Measurements from ENCODE around the gene SNAI3. TPM values are rescaled to one million over a fixed set of nuclear protein-coding genes. Genes with fewer than 3 reads are reported as not detected.

SNAI3 gene
- total and polyA plus RNA-seq, 9 of the 15 experiments (the other 6 are each of a cell fraction or from before 2014, with no cell fraction given): 0.04 to 4.1 (median 0.80) TPM; not detected in 1

DNA sequence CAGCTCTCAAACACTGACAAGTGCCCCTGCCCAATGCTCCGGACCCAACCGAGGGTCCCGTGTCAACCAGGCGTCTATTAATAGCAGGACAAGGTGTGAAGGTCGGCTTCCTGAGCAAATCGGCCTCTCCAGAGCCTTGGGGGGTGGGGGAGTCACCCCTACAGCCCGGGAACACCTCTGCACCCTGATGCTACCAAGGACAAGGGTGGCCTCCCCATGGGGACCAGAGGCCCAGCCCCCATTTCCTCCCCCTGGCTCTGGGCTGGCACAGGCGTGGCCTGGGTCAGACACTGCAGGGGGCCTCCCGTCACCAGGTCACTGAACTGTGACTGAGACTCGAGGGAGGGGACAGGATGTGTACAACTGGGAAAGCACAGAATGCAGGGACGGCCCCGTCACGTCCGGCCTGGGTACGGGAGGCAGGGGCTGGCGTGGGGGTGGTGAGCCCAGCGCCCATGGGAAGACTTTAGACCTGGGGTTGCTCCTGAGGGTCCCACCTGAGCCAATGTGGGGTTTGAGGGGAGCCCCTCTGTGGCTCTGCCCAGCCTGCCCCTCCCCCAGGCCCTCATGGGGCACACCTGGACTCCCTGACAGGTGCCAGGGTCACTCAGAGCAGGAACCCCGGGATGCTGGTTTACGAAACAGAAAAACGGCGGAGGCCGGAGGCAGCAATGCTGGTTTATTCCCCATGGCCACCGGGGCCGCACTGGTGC lies 34.9 kb downstream of the SNAI3 start (continued):
- no peak for TF ChIP-seq HSF4 (CRISPR knock-in tag; IDR thresholded peaks at IDR 0.05; ENCODE audit: borderline replicate concordance)
- no peak for TF ChIP-seq CSDE1 (IDR thresholded peaks at IDR 0.05)
- TF ChIP-seq ELF2 (CRISPR knock-in tag; IDR thresholded peaks at IDR 0.05): no peak
- no peak for TF ChIP-seq ZNF445 (CRISPR knock-in tag; IDR thresholded peaks at IDR 0.05; ENCODE audit: low read depth)
- TF ChIP-seq TAL1 (IDR thresholded peaks at IDR 0.05): no peak; the same call in 1 of the 2 replicates
- no peak for TF ChIP-seq HNRNPH1 (optimal IDR thresholded peaks at IDR 0.05; ENCODE audit: low read depth, low read length)
- no peak for TF ChIP-seq THRAP3 (IDR thresholded peaks at IDR 0.05; ENCODE audit: borderline replicate concordance)
- no peak for TF ChIP-seq BCLAF1 (IDR thresholded peaks at IDR 0.05; ENCODE audit: borderline replicate concordance in 1 of 2, control insufficient read depth in 1 of 2, low read depth in 2 of 2, low read length in 1 of 2)
- no peak for TF ChIP-seq BCOR (IDR thresholded peaks at IDR 0.05)
- TF ChIP-seq YBX1 (IDR thresholded peaks at IDR 0.05): no peak
- no peak for TF ChIP-seq PML (IDR thresholded peaks at IDR 0.05; ENCODE audit: low read length)
- no peak; the same call in 1 of the 2 replicates for TF ChIP-seq PHF8 (IDR thresholded peaks at IDR 0.05; ENCODE audit: borderline replicate concordance, low read length)
- TF ChIP-seq, protein P1, sequence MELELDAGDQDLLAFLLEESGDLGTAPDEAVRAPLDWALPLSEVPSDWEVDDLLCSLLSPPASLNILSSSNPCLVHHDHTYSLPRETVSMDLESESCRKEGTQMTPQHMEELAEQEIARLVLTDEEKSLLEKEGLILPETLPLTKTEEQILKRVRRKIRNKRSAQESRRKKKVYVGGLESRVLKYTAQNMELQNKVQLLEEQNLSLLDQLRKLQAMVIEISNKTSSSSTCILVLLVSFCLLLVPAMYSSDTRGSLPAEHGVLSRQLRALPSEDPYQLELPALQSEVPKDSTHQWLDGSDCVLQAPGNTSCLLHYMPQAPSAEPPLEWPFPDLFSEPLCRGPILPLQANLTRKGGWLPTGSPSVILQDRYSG (tag; conservative IDR thresholded peaks at IDR 0.05; ENCODE audit: low read depth): no peak
- TF ChIP-seq PPARD (CRISPR knock-in tag; IDR thresholded peaks at IDR 0.05): no peak
- TF ChIP-seq PURB (CRISPR knock-in tag; IDR thresholded peaks at IDR 0.05; ENCODE audit: low read depth): no peak
- TF ChIP-seq TCFL5 (CRISPR knock-in tag; conservative IDR thresholded peaks at IDR 0.05): no peak
- no peak for TF ChIP-seq RERE (CRISPR knock-in tag; IDR thresholded peaks at IDR 0.05; ENCODE audit: borderline replicate concordance)
- no peak; the same call in 1 of the 2 replicates for TF ChIP-seq HCFC1 (IDR thresholded peaks at IDR 0.05; ENCODE audit: low read depth, low read length)

Data from K562 (cell line).